ENCODE measurements around the gene PRKRA.
"Not testable (repeated sequence)": the region's sequence is repeated elsewhere in the genome, so short reads cannot be mapped to it uniquely, and the experiment has no call there.

The PRKRA gene

GRCh38 chr2:178457390-178457886 is 6.5 kb upstream of the PRKRA start:
- no peak for DNase-seq

GRCh38 chr2:178455947-178456346 is 5.0 kb upstream of the PRKRA start:
- no peak for DNase-seq

GRCh38 chr2:178452870-178453269 is 1.9 kb upstream of the PRKRA start:
- DNase-seq, result no peak

GRCh38 chr2:178452334-178452733 is 1.4 kb upstream of the PRKRA start:
- no peak for DNase-seq

- DNase-seq, result no peak
These were observed 526 bp downstream of the PRKRA start for GRCh38 chr2:178450524-178450773.

GRCh38 chr2:178449700-178450523 is 1.1 kb downstream of the PRKRA start:
- no peak for DNase-seq

- DNase-seq, result no peak
These were observed 1.9 kb downstream of the PRKRA start for GRCh38 chr2:178448968-178449661.

- no peak for DNase-seq
These were observed 9.5 kb downstream of the PRKRA start for GRCh38 chr2:178441426-178441825.

- no peak for DNase-seq
These were observed 14.3 kb downstream of the PRKRA start for GRCh38 chr2:178436662-178437061.

GRCh38 chr2:178429336-178429735 is 21.6 kb downstream of the PRKRA start:
- no peak for DNase-seq

GRCh38 chr2:178428396-178428806 is 22.6 kb downstream of the PRKRA start:
- no peak for DNase-seq

GRCh38 chr2:178427458-178427857 is 23.5 kb downstream of the PRKRA start:
- no peak for DNase-seq

GRCh38 chr2:178426388-178426787 is 24.6 kb downstream of the PRKRA start:
- DNase-seq, result no peak

GRCh38 chr2:178425255-178425827 is 25.6 kb downstream of the PRKRA start:
- no peak for DNase-seq

- DNase-seq, result not testable (repeated sequence)
These were observed 27.2 kb downstream of the PRKRA start for GRCh38 chr2:178423746-178424145.

GRCh38 chr2:178422097-178422496 is 28.9 kb downstream of the PRKRA start:
- DNase-seq, result no peak

- DNase-seq, result no peak
These were observed 30.4 kb downstream of the PRKRA start for GRCh38 chr2:178420463-178420999.

- DNase-seq, result no peak
These were observed 31.9 kb downstream of the PRKRA start for GRCh38 chr2:178419123-178419522.

- no peak for DNase-seq
These were observed 32.5 kb downstream of the PRKRA start for GRCh38 chr2:178418426-178418825.

- no peak for DNase-seq
These were observed 33.1 kb downstream of the PRKRA start for GRCh38 chr2:178417916-178418315.

- no peak for DNase-seq
These were observed 35.0 kb downstream of the PRKRA start for GRCh38 chr2:178415979-178416378.

GRCh38 chr2:178414266-178415247 is 36.4 kb downstream of the PRKRA start:
- peak; percentile 80 for DNase-seq

Measured in CD4-positive, alpha-beta T cell treated with Interleukin-17A for 4 hours (primary cell).